Mesenchymal stem cell (in vitro differentiated cells and primary cell): ENCODE measurements around the gene PLXNC1.

Experiments
- DNase-seq: peaks from one replicate; pipeline ENCODE4 v3.0.0-alpha.2; 2013
- H2AFZ ChIP-seq: one replicate; pipeline ENCODE4 v1.6.1; 2013; ENCODE audit warnings: low read depth, mild to moderate bottlenecking, control low read depth, inconsistent platforms, low read length, moderate library complexity
- H2AK5ac ChIP-seq: 2 replicates; pipeline ENCODE4 v1.6.1; 2013; ENCODE audit warnings: low read length, moderate library complexity, mild to moderate bottlenecking, inconsistent platforms; ENCODE audit not compliant: severe bottlenecking
- H2BK120ac ChIP-seq: one replicate; pipeline ENCODE4 v1.6.1; 2013; ENCODE audit warnings: low read depth, mild to moderate bottlenecking, inconsistent platforms, low read length, moderate library complexity
- H2BK12ac ChIP-seq, 2 experiments: one replicate each; pipeline ENCODE4 v1.6.1; 2013; ENCODE audit warnings: inconsistent platforms in 2 of 2, low read length in 2 of 2, mild to moderate bottlenecking in 2 of 2, moderate library complexity in 2 of 2, control low read depth in 1 of 2
- H2BK15ac ChIP-seq: one replicate; pipeline ENCODE4 v1.6.1; 2013; ENCODE audit warnings: mild to moderate bottlenecking, low read depth, inconsistent platforms; ENCODE audit not compliant: poor library complexity, severe bottlenecking
- H2BK5ac ChIP-seq: 2 replicates; pipeline ENCODE4 v1.6.1; 2013; ENCODE audit warnings: low read depth, mild to moderate bottlenecking, low read length, control low read depth, inconsistent platforms; ENCODE audit not compliant: poor library complexity, severe bottlenecking
- H3K14ac ChIP-seq, 2 experiments: one replicate each; pipeline ENCODE4 v1.6.1; 2013; ENCODE audit warnings: inconsistent platforms in 2 of 2, low read length in 2 of 2, control low read depth in 1 of 2, mild to moderate bottlenecking in 1 of 2, moderate library complexity in 1 of 2
- H3K18ac ChIP-seq, 2 experiments: one replicate each; pipeline ENCODE4 v1.6.1; 2013; ENCODE audit warnings: inconsistent platforms in 2 of 2, low read length in 2 of 2, control low read depth in 1 of 2, low read depth in 1 of 2, mild to moderate bottlenecking in 1 of 2
- H3K23ac ChIP-seq, 2 experiments: one replicate each; pipeline ENCODE4 v1.6.1; 2013; ENCODE audit warnings: inconsistent platforms in 2 of 2, low read length in 2 of 2, mild to moderate bottlenecking in 2 of 2, moderate library complexity in 2 of 2, control low read depth in 1 of 2
- H3K27ac ChIP-seq: 2 replicates; pipeline ENCODE4 v1.5.1; 2013; ENCODE audit warnings: mild to moderate bottlenecking, moderate library complexity, low read length, control low read depth, inconsistent platforms; ENCODE audit not compliant: poor library complexity, severe bottlenecking
- H3K27me3 ChIP-seq, 2 experiments: 2 replicates each; pipeline versions ENCODE4 v1.6.1 to v1.7.0; 2013; ENCODE audit warnings: low read length in 2 of 2, mild to moderate bottlenecking in 2 of 2, moderate library complexity in 2 of 2, control low read depth in 1 of 2, inconsistent platforms in 1 of 2; ENCODE audit not compliant: control insufficient read depth in 1 of 2, insufficient read depth in 1 of 2
- H3K36me3 ChIP-seq, 2 experiments: 2 replicates each; pipeline versions ENCODE4 v1.6.1 to v1.7.0; 2013; ENCODE audit warnings: low read length in 2 of 2, control low read depth in 1 of 2, inconsistent platforms in 1 of 2, low read depth in 1 of 2, mild to moderate bottlenecking in 1 of 2; ENCODE audit not compliant: insufficient read depth in 2 of 2, control insufficient read depth in 1 of 2
- H3K4ac ChIP-seq, 2 experiments: one replicate each; pipeline ENCODE4 v1.6.1; 2013; ENCODE audit warnings: inconsistent platforms in 2 of 2, low read length in 2 of 2, mild to moderate bottlenecking in 2 of 2, moderate library complexity in 2 of 2, control low read depth in 1 of 2, low read depth in 1 of 2
- H3K4me1 ChIP-seq: 2 replicates; pipeline ENCODE4 v1.6.1; 2013; ENCODE audit warnings: low read depth, low read length, control low read depth; ENCODE audit not compliant: control insufficient read depth, insufficient read depth
- H3K4me2 ChIP-seq: 2 replicates; pipeline ENCODE4 v1.6.1; 2013; ENCODE audit warnings: low read length, mild to moderate bottlenecking, inconsistent platforms; ENCODE audit not compliant: poor library complexity, severe bottlenecking
- H3K4me3 ChIP-seq, 2 experiments: 2 replicates each; pipeline versions ENCODE4 v1.5.1 to v1.7.0; 2013; ENCODE audit warnings: low read length in 2 of 2, mild to moderate bottlenecking in 2 of 2, control low read depth in 1 of 2, low read depth in 1 of 2; ENCODE audit not compliant: insufficient read depth in 1 of 2
- H3K79me1 ChIP-seq: replicated peaks from 2 replicates; pipeline ENCODE4 v1.6.1; 2013; ENCODE audit warnings: mild to moderate bottlenecking, control low read depth, low read length, inconsistent platforms; ENCODE audit not compliant: poor library complexity, severe bottlenecking
- H3K9ac ChIP-seq: 2 replicates; pipeline ENCODE4 v1.7.0; 2013; ENCODE audit warnings: mild to moderate bottlenecking, low read length, moderate library complexity
- H3K9me3 ChIP-seq: 2 replicates; pipeline ENCODE4 v1.7.0; 2013; ENCODE audit warnings: mild to moderate bottlenecking, low read length; ENCODE audit not compliant: control insufficient read depth
- H4K8ac ChIP-seq: one replicate; pipeline ENCODE4 v1.6.1; 2013; ENCODE audit warnings: inconsistent platforms, mild to moderate bottlenecking, low read length, moderate library complexity
- H4K91ac ChIP-seq: one replicate; pipeline ENCODE4 v1.6.1; 2013; ENCODE audit warnings: mild to moderate bottlenecking, low read length, inconsistent platforms
- WGBS: methylation state at CpG from one replicate; pipeline ENCODE4 v1.1.7; 2013; ENCODE audit warnings: mixed read lengths; 5-methylcytosine and 5-hydroxymethylcytosine counted together

The PLXNC1 gene

DNA sequence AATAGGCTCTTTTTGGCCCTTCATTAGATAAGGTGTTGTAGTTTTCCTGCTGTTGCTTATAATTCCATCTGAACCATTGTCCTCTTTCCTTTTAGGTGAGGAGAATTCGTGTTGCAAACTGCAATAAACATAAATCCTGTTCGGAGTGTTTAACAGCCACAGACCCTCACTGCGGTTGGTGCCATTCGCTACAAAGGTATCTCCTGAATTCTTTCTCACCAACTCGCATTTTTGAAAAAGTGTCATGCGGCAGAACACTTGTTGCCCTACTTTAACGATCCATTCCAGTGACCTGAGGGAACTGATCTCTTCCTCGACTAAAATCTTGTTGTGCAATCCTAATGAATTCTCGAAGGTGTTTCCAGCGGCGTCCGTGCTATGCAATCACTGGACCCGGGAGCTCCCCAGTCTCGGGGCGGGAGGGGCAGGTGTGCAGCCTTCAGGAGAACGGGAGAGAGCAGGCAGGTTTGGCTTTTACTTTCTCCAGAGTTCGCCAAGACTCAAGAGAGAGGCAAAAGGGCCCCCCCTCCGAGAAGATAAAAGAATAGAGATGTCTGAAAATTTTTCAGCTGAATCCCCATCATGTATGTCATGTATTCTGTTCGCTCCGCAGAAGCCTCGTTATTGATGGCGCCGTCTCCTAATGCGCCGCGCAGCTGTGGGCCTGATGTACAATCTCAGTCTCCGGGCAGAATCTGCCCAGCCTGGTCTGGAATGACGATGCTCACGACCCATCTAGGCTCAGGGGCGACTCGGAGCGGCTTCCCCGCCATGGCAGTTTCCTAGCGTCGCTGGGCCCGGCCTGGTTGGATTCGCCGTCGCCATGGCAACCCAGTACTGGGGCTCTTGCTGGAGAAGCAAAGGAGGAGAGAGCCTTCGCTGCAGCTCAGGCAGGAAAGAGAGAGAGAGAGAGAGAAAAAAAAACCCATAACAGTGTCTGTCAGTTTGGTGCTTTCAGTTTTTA, 38.2 kb downstream of the PLXNC1 start:
- no peak overlapping the region for H2AK5ac ChIP-seq
- H2BK5ac ChIP-seq, result no peak overlapping the region
- H3K36me3 ChIP-seq, result no peaks in the 10 kb centered on the region
- H2AFZ ChIP-seq, result no peak overlapping the region
- H3K9ac ChIP-seq, result peak overlapping the region; percentile 56
- no peak overlapping the region for H4K91ac ChIP-seq
- H3K18ac ChIP-seq, result no peak overlapping the region
- peaks cover 3% of the 10 kb centered on the region for H3K4me1 ChIP-seq
- no peak overlapping the region for H3K23ac ChIP-seq
- H4K8ac ChIP-seq, result no peak overlapping the region
- H2BK120ac ChIP-seq, result no peak overlapping the region
- no peak overlapping the region for H3K14ac ChIP-seq
- H2BK12ac ChIP-seq, result no peak overlapping the region
- H3K4ac ChIP-seq, result no peak overlapping the region
- H2BK15ac ChIP-seq, result no peak overlapping the region
- H3K4me3 ChIP-seq, result peak overlapping the region in 1 of 2 experiments; percentile 62
- DNase-seq, result peak; percentile 24
- no peaks in the 10 kb centered on the region for H3K9me3 ChIP-seq
- peaks cover 7 to 12% of the 10 kb centered on the region in 2 experiments for H3K27me3 ChIP-seq
- peak overlapping the region; percentile 54 for H3K4me2 ChIP-seq
- H3K27ac ChIP-seq, result no peak overlapping the region
- 71% methylated on average over 40 of the region's 40 CpGs for WGBS
- H3K79me1 ChIP-seq, result no peaks in the 10 kb centered on the region

DNA sequence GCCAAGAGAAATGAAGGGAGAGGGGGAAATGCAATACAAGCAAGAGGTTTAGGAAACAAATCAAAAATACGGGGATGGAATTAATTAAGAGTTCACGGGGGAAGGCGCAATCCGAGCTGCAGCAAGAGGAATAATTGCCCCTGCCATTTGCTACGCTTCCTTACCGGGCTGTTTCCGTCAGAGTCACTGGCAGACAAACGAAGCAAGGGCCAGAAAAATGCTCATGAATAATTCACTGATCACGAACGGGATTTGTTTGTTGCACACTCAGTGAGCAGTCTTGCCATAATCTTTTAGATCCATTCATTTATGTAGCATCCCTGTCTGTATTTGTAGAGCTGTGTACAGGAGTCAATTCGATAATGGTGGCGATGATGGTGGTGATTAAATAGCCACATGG, 39.0 kb downstream of the PLXNC1 start:
- Histone ChIP-seq H2BK5ac (no peak overlapping the region), H3K4ac (no peak overlapping the region), H3K27me3 (peaks cover 7 to 12% of the 10 kb centered on the region in 2 experiments), H3K4me2 (no peak overlapping the region), H2BK120ac (no peak overlapping the region), H2BK12ac (no peak overlapping the region), H3K18ac (no peak overlapping the region), H3K9ac (peak overlapping the region; percentile 56), H3K4me3 (peak overlapping the region in 1 of 2 experiments; percentile 62), H4K8ac (no peak overlapping the region), H4K91ac (no peak overlapping the region), H3K36me3 (no peaks in the 10 kb centered on the region), H2AFZ (no peak overlapping the region), H3K23ac (no peak overlapping the region), H3K14ac (no peak overlapping the region), H3K4me1 (peaks cover 3% of the 10 kb centered on the region), H3K27ac (no peak overlapping the region), H2BK15ac (no peak overlapping the region), H3K79me1 (no peaks in the 10 kb centered on the region), H2AK5ac (no peak overlapping the region), H3K9me3 (no peaks in the 10 kb centered on the region)
- DNase-seq, result no peak
- 92% methylated on average over 12 of the region's 12 CpGs for WGBS

DNA sequence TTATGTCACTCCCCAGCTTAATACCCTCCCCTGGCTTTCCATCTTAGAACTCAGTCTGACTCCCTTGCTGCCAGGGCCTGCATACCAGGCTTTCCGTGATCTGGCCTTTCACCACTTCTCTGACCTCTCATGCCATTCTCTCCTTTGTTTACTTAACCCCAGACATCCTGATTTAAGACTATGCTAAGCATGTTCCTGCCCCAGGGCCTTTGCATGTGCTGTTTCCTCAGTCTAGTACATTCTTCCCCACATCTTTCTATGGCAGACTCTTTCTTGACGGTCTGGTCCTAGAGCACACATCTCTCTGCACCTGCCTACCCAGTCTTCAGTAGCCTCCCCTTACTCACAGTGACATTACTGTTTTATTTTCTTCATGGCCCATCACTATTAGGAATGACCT, 42.2 kb downstream of the PLXNC1 start:
- Histone ChIP-seq H3K27me3 (peaks cover 7 to 11% of the 10 kb centered on the region in 2 experiments), H3K4me1 (peaks cover 3% of the 10 kb centered on the region), H3K9me3 (no peaks in the 10 kb centered on the region), H2BK5ac (no peak overlapping the region), H3K36me3 (no peaks in the 10 kb centered on the region), H2BK15ac (no peak overlapping the region), H2BK120ac (no peak overlapping the region), H3K79me1 (no peaks in the 10 kb centered on the region), H4K91ac (no peak overlapping the region), H3K4me2 (no peak overlapping the region), H2AK5ac (no peak overlapping the region), H3K14ac (no peak overlapping the region), H3K18ac (no peak overlapping the region), H2AFZ (no peak overlapping the region), H3K23ac (no peak overlapping the region), H4K8ac (no peak overlapping the region), H3K9ac (no peak overlapping the region), H2BK12ac (no peak overlapping the region), H3K4me3 (no peak overlapping the region), H3K4ac (no peak overlapping the region), H3K27ac (no peak overlapping the region)
- DNase-seq, result no peak
- 70% methylated on average over 1 of the region's 2 CpGs for WGBS

DNA sequence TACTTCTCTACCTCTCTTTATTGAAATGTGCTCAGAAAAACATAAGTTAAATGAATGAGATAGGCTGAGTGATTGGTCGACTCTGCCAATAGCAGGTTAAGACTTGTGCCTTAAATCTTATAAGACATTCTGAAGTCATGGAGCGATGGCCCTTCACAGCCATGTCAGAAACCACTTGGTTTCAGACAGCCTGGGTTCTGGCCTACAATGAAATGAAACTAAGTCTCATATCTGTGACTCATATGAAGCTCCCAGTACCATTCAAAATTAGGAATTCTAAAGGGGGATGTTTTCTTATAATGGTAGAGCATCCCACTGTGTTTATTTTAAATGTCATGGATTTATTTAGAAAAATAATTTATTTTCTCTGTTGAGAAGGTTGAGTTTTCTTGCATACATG, 42.6 kb downstream of the PLXNC1 start:
- WGBS, result 94% methylated on average over 2 of the region's 2 CpGs
- no peak overlapping the region for H2AK5ac ChIP-seq
- H3K27ac ChIP-seq, result no peak overlapping the region
- H2BK5ac ChIP-seq, result no peak overlapping the region
- no peak overlapping the region for H3K4me2 ChIP-seq
- H4K8ac ChIP-seq, result no peak overlapping the region
- H3K23ac ChIP-seq, result no peak overlapping the region
- no peak overlapping the region for H3K18ac ChIP-seq
- no peak for DNase-seq
- H2BK12ac ChIP-seq, result no peak overlapping the region
- H2BK120ac ChIP-seq, result no peak overlapping the region
- no peak overlapping the region for H2AFZ ChIP-seq
- no peak overlapping the region for H3K4me3 ChIP-seq
- H3K4ac ChIP-seq, result no peak overlapping the region
- no peaks in the 10 kb centered on the region for H3K36me3 ChIP-seq
- H3K9ac ChIP-seq, result no peak overlapping the region
- no peak overlapping the region for H4K91ac ChIP-seq
- peaks cover 7 to 9% of the 10 kb centered on the region in 2 experiments for H3K27me3 ChIP-seq
- H3K14ac ChIP-seq, result no peak overlapping the region
- H3K79me1 ChIP-seq, result no peaks in the 10 kb centered on the region
- no peak overlapping the region for H2BK15ac ChIP-seq
- H3K9me3 ChIP-seq, result no peaks in the 10 kb centered on the region
- H3K4me1 ChIP-seq, result peaks cover 3% of the 10 kb centered on the region
